IMR-90 (cell line): ENCODE measurements around the gene TNRC18. TPM values are rescaled to one million over a fixed set of nuclear protein-coding genes. Genes with fewer than 3 reads are reported as not detected.

ENCODE experiments used
- ATAC-seq: fragments of 200-7000 bp; cut with Tn5 transposase; 2 replicates; pipeline ENCODE4 v1.9.1; 2020; ENCODE audit warnings: low read depth, mild to moderate bottlenecking, moderate library complexity
- BruUV-seq: library from RNA; stranded (reverse); fragments of 400-500 nt; replicated peaks from 2 replicates; lab custom pipeline; 2021; lab: Mats Ljungman, UMichigan
- CTCF ChIA-PET: fragments of 300-600 bp; formaldehyde crosslinking; extraction: SDS; loops from one replicate; lab custom pipeline; 2021; ENCODE audit warnings: antibody characterized with exemption; lab: Yijun Ruan, JAX
- POLR2A ChIA-PET: fragments of 300-600 bp; sonication (Branson Sonifier 250); formaldehyde crosslinking; loops from one replicate; lab custom pipeline; 2022; ENCODE audit warnings: antibody characterized with exemption; ENCODE audit not compliant: unreplicated experiment; lab: Charles Lee
- DNase-seq: peaks from one replicate; pipeline ENCODE4 v3.0.0; 2013
- H2AFZ ChIP-seq: replicated peaks from 2 replicates; pipeline ENCODE3; 2013; ENCODE audit warnings: low read length, mild to moderate bottlenecking; ENCODE audit not compliant: poor library complexity
- H2AK5ac ChIP-seq: 2 replicates; pipeline ENCODE4 v1.6.1; 2013; ENCODE audit warnings: low read depth, low read length, inconsistent platforms
- H2AK9ac ChIP-seq: replicated peaks from 2 replicates; pipeline ENCODE3; 2013; ENCODE audit warnings: mild to moderate bottlenecking, low read depth, low read length, moderate library complexity; ENCODE audit not compliant: poor library complexity
- H2BK120ac ChIP-seq: 2 replicates; pipeline ENCODE4 v1.6.1; 2013; ENCODE audit warnings: low read depth, low read length, inconsistent platforms
- H2BK15ac ChIP-seq: 3 replicates; pipeline ENCODE4 v1.6.1; 2013; ENCODE audit warnings: low read depth, low read length, inconsistent platforms
- H2BK20ac ChIP-seq: 2 replicates; pipeline ENCODE4 v1.6.1; 2013; ENCODE audit warnings: low read depth, mild to moderate bottlenecking, inconsistent platforms, low read length, moderate library complexity
- H2BK5ac ChIP-seq: 2 replicates; pipeline ENCODE4 v1.6.1; 2013; ENCODE audit warnings: mild to moderate bottlenecking, low read depth, low read length, inconsistent platforms; ENCODE audit not compliant: poor library complexity, severe bottlenecking
- H3K14ac ChIP-seq: replicated peaks from 2 replicates; pipeline ENCODE4 v1.6.1; 2013; ENCODE audit warnings: low read depth, low read length, inconsistent platforms
- H3K18ac ChIP-seq: 2 replicates; pipeline ENCODE4 v1.6.1; 2013; ENCODE audit warnings: low read depth, low read length, control low read depth
- H3K23ac ChIP-seq: 2 replicates; pipeline ENCODE4 v1.6.1; 2013; ENCODE audit warnings: low read depth, low read length, inconsistent platforms
- H3K27ac ChIP-seq: 2 replicates; pipeline ENCODE4 v1.5.1; 2013; ENCODE audit warnings: mild to moderate bottlenecking, control low read depth, low read length; ENCODE audit not compliant: insufficient read depth
- H3K27me3 ChIP-seq: 2 replicates; pipeline ENCODE4 v1.6.1; 2013; ENCODE audit warnings: low read length; ENCODE audit not compliant: control insufficient read depth, insufficient read depth
- H3K36me3 ChIP-seq: 2 replicates; pipeline ENCODE4 v1.6.1; 2013; ENCODE audit warnings: low read length, mixed read lengths; ENCODE audit not compliant: control insufficient read depth, insufficient read depth
- H3K4ac ChIP-seq: 2 replicates; pipeline ENCODE4 v1.6.1; 2013; ENCODE audit warnings: low read depth, low read length, inconsistent platforms
- H3K4me1 ChIP-seq: 2 replicates; pipeline ENCODE4 v1.6.1; 2013; ENCODE audit warnings: low read length, mixed read lengths; ENCODE audit not compliant: control insufficient read depth, insufficient read depth
- H3K4me2 ChIP-seq: 2 replicates; pipeline ENCODE4 v1.6.1; 2013; ENCODE audit warnings: low read depth, mild to moderate bottlenecking, control low read depth, low read length, moderate library complexity
- H3K4me3 ChIP-seq: 2 replicates; pipeline ENCODE4 v1.5.1; 2013; ENCODE audit warnings: low read depth, mild to moderate bottlenecking, control low read depth, low read length, moderate library complexity; ENCODE audit not compliant: insufficient read depth
- H3K56ac ChIP-seq: 2 replicates; pipeline ENCODE4 v1.6.1; 2013; ENCODE audit warnings: low read length, inconsistent platforms; ENCODE audit not compliant: insufficient read depth; ENCODE audit errors: extremely low read depth
- H3K79me1 ChIP-seq, 2 experiments: 2 replicates each; pipeline ENCODE4 v1.6.1; 2013; ENCODE audit warnings: low read length in 2 of 2, inconsistent platforms in 1 of 2, low read depth in 1 of 2
- H3K9ac ChIP-seq: 2 replicates; pipeline ENCODE4 v1.6.1; 2013; ENCODE audit warnings: low read depth, low read length, control low read depth
- H3K9me1 ChIP-seq: 2 replicates; pipeline ENCODE4 v1.6.1; 2013; ENCODE audit warnings: low read length, inconsistent platforms; ENCODE audit not compliant: insufficient read depth
- H3K9me3 ChIP-seq: 2 replicates; pipeline ENCODE4 v1.6.1; 2013; ENCODE audit warnings: low read length; ENCODE audit not compliant: control insufficient read depth, insufficient read depth
- H4K20me1 ChIP-seq: 2 replicates; pipeline ENCODE4 v1.6.1; 2013; ENCODE audit warnings: low read length, inconsistent platforms; ENCODE audit not compliant: insufficient read depth
- H4K5ac ChIP-seq: 2 replicates; pipeline ENCODE4 v1.6.1; 2013; ENCODE audit warnings: mild to moderate bottlenecking, low read depth, low read length, control low read depth
- H4K8ac ChIP-seq, 2 experiments: 2 replicates each; pipeline ENCODE4 v1.6.1; 2013; ENCODE audit warnings: low read depth in 2 of 2, low read length in 2 of 2, control low read depth in 1 of 2, inconsistent platforms in 1 of 2
- H4K91ac ChIP-seq: 2 replicates; pipeline ENCODE4 v1.6.1; 2013; ENCODE audit warnings: low read depth, low read length, inconsistent platforms; ENCODE audit not compliant: insufficient read depth
- BHLHE40 ChIP-seq: fragments of 150-350 bp; IDR thresholded peaks from 2 replicates; pipeline ENCODE4 v1.6.1; 2016; ENCODE audit warnings: mild to moderate bottlenecking, low read depth, low read length
- CEBPB ChIP-seq: IDR thresholded peaks from 2 replicates; pipeline ENCODE4 v1.6.1; 2012; ENCODE audit warnings: low read depth, low read length, improper control_type of control experiment
- CHD1 ChIP-seq: IDR thresholded peaks from 2 replicates; pipeline ENCODE4 v1.6.1; 2012; ENCODE audit warnings: low read depth, low read length, improper control_type of control experiment
- CTCF ChIP-seq: conservative IDR thresholded peaks from 2 replicates; pipeline ENCODE4 v1.5.1; 2012; ENCODE audit warnings: mild to moderate bottlenecking, low read depth, low read length, improper control_type of control experiment
- NFE2L2 ChIP-seq: fragments of 150-350 bp; IDR thresholded peaks from 2 replicates; pipeline ENCODE4 v1.6.1; 2016; ENCODE audit warnings: low read depth, mild to moderate bottlenecking, low read length
- POLR2A ChIP-seq: IDR thresholded peaks from 2 replicates; pipeline ENCODE4 v1.6.1; 2012; ENCODE audit warnings: mild to moderate bottlenecking, low read depth, low read length
- RAD21 ChIP-seq: IDR thresholded peaks from 2 replicates; pipeline ENCODE4 v1.6.1; 2012; ENCODE audit warnings: low read length, improper control_type of control experiment
- SMC3 ChIP-seq: fragments of 150-350 bp; IDR thresholded peaks from 2 replicates; pipeline ENCODE4 v1.6.1; 2016; ENCODE audit warnings: low read depth, mild to moderate bottlenecking, antibody characterized with exemption, low read length, moderate library complexity
- USF2 ChIP-seq: fragments of 150-350 bp; IDR thresholded peaks from 2 replicates; pipeline ENCODE4 v1.6.1; 2017; ENCODE audit warnings: mild to moderate bottlenecking, antibody characterized with exemption, low read length, low read depth
- WGBS, 2 experiments: methylation state at CpG; one replicate each; pipeline versions ENCODE4 v1.1.5 to v1.1.7; 2013; ENCODE audit warnings: missing lambda C conversion rate in 2 of 2; ENCODE audit not compliant: insufficient read length in 1 of 2; ENCODE audit errors: extremely low coverage in 2 of 2; 5-methylcytosine and 5-hydroxymethylcytosine counted together
- dilution Hi-C: fragments of 300-500 bp; cut with HindIII; formaldehyde crosslinking; loops from one replicate; pipeline ENCODE4 v1.14.3; 2018; ENCODE audit warnings: low sequenced_read_pairs; ENCODE audit not compliant: unreplicated experiment
- in situ Hi-C: fragments of 300-500 bp; cut with MboI; formaldehyde crosslinking; loops from 3 replicates; pipeline ENCODE4 v1.14.3; 2019; ENCODE audit warnings: low sequenced_read_pairs, inconsistent platforms, mixed read lengths
- intact Hi-C: fragments of 100-400 bp; cut with micrococcal nuclease; formaldehyde crosslinking; loops from 2 replicates; pipeline ENCODE4 v1.10.0; 2022
- polyA plus RNA-seq, 3 experiments: library from polyadenylated mRNA; depleted of rRNA; stranded (reverse); fragments of >200 nt; gene quantifications; 2 replicates each; pipeline ENCODE4 v1.2.3, GENCODE V29; 2012; ENCODE audit warnings: low replicate concordance in 1 of 3
- total RNA-seq: library from RNA; depleted of rRNA; stranded (reverse); fragments of >200 nt; gene quantifications from 2 replicates; pipeline ENCODE4 v1.2.3, GENCODE V29; 2012

Gene TNRC18
- total and polyA plus RNA-seq, 2 of the 4 experiments (the other 2 are of a cell fraction): 4.7 to 29.6 TPM

GRCh38 chr7:5291301-5291700 lies 132.3 kb downstream of the TNRC18 start:
- H3K4me2 ChIP-seq: no peak overlapping the region
- no peak overlapping the region for H2BK120ac ChIP-seq
- H3K9me3 ChIP-seq: no peaks in the 10 kb centered on the region; the same call in 1 of the 2 replicates
- DNase-seq (no peak), ATAC-seq (no peak)
- H4K91ac ChIP-seq: no peak overlapping the region
- no peak overlapping the region for H3K4ac ChIP-seq
- H3K79me1 ChIP-seq: no peaks in the 10 kb centered on the region
- H2BK20ac ChIP-seq: no peak overlapping the region
- no peak overlapping the region for H3K27ac ChIP-seq
- no peak overlapping the region for H2BK15ac ChIP-seq
- no peak for TF ChIP-seq CHD1
- TF ChIP-seq SMC3: no peak
- TF ChIP-seq RAD21: no peak
- no peak for TF ChIP-seq CEBPB
- no peak for TF ChIP-seq NFE2L2
- no peak for TF ChIP-seq CTCF
- TF ChIP-seq POLR2A: no peak
- TF ChIP-seq USF2: no peak
- no peak for TF ChIP-seq BHLHE40
- H4K20me1 ChIP-seq: 0 out of 2 replicates have a peak, but pooled peaks cover 5% of the 10 kb centered on the region
- no peaks in the 10 kb centered on the region for H3K9me1 ChIP-seq
- no peak overlapping the region for H3K23ac ChIP-seq
- H4K8ac ChIP-seq: no peak overlapping the region
- no peak overlapping the region for H2AK5ac ChIP-seq
- CTCF ChIA-PET: no interaction called here
- no peak overlapping the region for H3K18ac ChIP-seq
- intact Hi-C loops: no loop called here
- 100% methylated on average over 1 of the region's 8 CpGs; no CpG with 5 or more reads in 1 of the 2 experiments for WGBS, 2 experiments
- H3K4me3 ChIP-seq: no peak overlapping the region
- no peak overlapping the region for H3K9ac ChIP-seq
- H3K56ac ChIP-seq: no peak overlapping the region
- dilution Hi-C loops: no loop called here
- no peaks in the 10 kb centered on the region for H3K27me3 ChIP-seq
- H3K4me1 ChIP-seq: no peaks in the 10 kb centered on the region
- H3K36me3 ChIP-seq: peaks cover 21% of the 10 kb centered on the region
- no peak overlapping the region for H4K5ac ChIP-seq
- POLR2A ChIA-PET: no interaction called here
- in situ Hi-C loops: no loop called here
- H2AK9ac ChIP-seq: no peak overlapping the region
- H2BK5ac ChIP-seq: no peak overlapping the region
- no TSS peak for BruUV-seq
- H2AFZ ChIP-seq: no peak overlapping the region
- H3K14ac ChIP-seq: no peak overlapping the region
